Liver (tissue), 3 donors: ENCODE data around the gene AKT3.

Experiments
- CTCF ChIP-seq: fragments of 150-350 bp; IDR thresholded peaks from 2 replicates; pipeline ENCODE4 v1.5.1; 2017; ENCODE audit warnings: improper control_type of control experiment, low read depth, low read length; ENCODE audit not compliant: missing input control
- EGR1 ChIP-seq, 2 donors: IDR thresholded peaks; 2 replicates each; pipeline ENCODE4 v1.6.1; 2016 to 2018; ENCODE audit warnings: antibody characterized with exemption in 2 of 2, low read depth in 2 of 2
- FOXA1 ChIP-seq: IDR thresholded peaks from 2 replicates; pipeline ENCODE4 v1.6.1; 2016; ENCODE audit warnings: antibody characterized with exemption
- GABPA ChIP-seq, 2 donors: IDR thresholded peaks in 1 of 2; conservative IDR thresholded peaks in 1 of 2; 2 replicates each; pipeline ENCODE4 v1.6.1; 2016; ENCODE audit warnings: antibody characterized with exemption in 2 of 2, mild to moderate bottlenecking in 1 of 2, moderate library complexity in 1 of 2
- HNF4G ChIP-seq: IDR thresholded peaks from 2 replicates; pipeline ENCODE4 v1.6.1; 2016; ENCODE audit warnings: antibody characterized with exemption
- JUND ChIP-seq, 2 donors: IDR thresholded peaks; 2 replicates each; pipeline ENCODE4 v1.6.1; 2016; ENCODE audit warnings: antibody characterized with exemption in 2 of 2
- NR2F2 ChIP-seq: IDR thresholded peaks from 2 replicates; pipeline ENCODE4 v1.6.1; 2016; ENCODE audit warnings: antibody characterized with exemption
- RAD21 ChIP-seq, 2 donors: IDR thresholded peaks; 2 replicates each; pipeline ENCODE4 v1.6.1; 2016; ENCODE audit warnings: antibody characterized with exemption in 2 of 2, mild to moderate bottlenecking in 2 of 2
- REST ChIP-seq: IDR thresholded peaks from 2 replicates; pipeline ENCODE4 v1.6.1; 2016; ENCODE audit warnings: antibody characterized with exemption, mild to moderate bottlenecking
- RXRA ChIP-seq, 2 donors: IDR thresholded peaks; 2 replicates each; pipeline ENCODE4 v1.6.1; 2017 to 2018; ENCODE audit warnings: antibody characterized with exemption in 2 of 2, mild to moderate bottlenecking in 1 of 2
- YY1 ChIP-seq: IDR thresholded peaks from 2 replicates; pipeline ENCODE4 v1.6.1; 2016; ENCODE audit warnings: antibody characterized with exemption, mild to moderate bottlenecking
- donor health status: healthy.
- donor health status: healthy.

- TF ChIP-seq CTCF, result no peak
- TF ChIP-seq REST, result no peak
- no peak for TF ChIP-seq GABPA (IDR thresholded peaks at IDR 0.05 in 1 of 2, conservative IDR thresholded peaks at IDR 0.05 in 1 of 2)
- no peak for TF ChIP-seq YY1
- TF ChIP-seq RXRA (IDR thresholded peaks at IDR 0.05), result no peak
- no peak for TF ChIP-seq EGR1 (IDR thresholded peaks at IDR 0.05; ENCODE audit: low read depth in 2 of 2)
- TF ChIP-seq JUND (IDR thresholded peaks at IDR 0.05), result no peak
- TF ChIP-seq NR2F2, result no peak
- TF ChIP-seq FOXA1, result no peak
- TF ChIP-seq RAD21 (IDR thresholded peaks at IDR 0.05), result no peak
- no peak for TF ChIP-seq HNF4G
Measured at GRCh38 chr1:243686159-243686558, 163.9 kb downstream of the AKT3 start.
